Esophagus squamous epithelium (tissue), 4 donors: Measurements from ENCODE around the gene TRAPPC10.

Experiments
- POLR2A ChIP-seq, 4 donors: fragments of 450-650 bp; IDR thresholded peaks; one replicate each; pipeline ENCODE4 v1.6.1; 2017; ENCODE audit warnings: antibody characterized with exemption in 4 of 4, mild to moderate bottlenecking in 4 of 4, moderate library complexity in 3 of 4
- TF ChIP-seq, protein P1 (sequence below), 6 experiments: fragments of 450-650 bp in 4 of 6; fragments of 200-600 bp in 2 of 6; sonication (generic) in 2 of 6; IDR thresholded peaks; one replicate each; pipeline ENCODE4 v1.5.1; 2016 to 2019; ENCODE audit warnings: antibody characterized with exemption in 6 of 6, mild to moderate bottlenecking in 4 of 6, moderate library complexity in 4 of 6

DNA sequence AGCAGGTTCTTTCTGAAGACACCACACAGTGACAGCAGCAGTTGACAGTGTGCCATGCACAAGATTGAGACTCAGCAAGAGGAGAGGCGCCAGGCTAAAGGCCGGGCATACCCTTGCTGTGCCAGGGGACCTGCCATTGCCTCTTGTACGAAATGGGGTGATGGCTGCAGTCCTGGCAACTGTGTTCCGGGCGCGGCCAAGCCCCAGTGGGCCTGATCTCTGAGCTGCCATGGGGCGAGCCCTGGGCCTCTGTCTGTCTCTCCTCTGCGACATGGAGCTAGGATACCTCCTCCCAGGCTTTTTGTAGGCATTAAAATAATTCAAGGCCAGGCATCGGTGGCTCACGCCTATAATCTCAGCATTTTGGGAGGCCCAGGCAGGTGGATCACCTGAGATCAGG, 9.6 kb upstream of the TRAPPC10 start:
- TF ChIP-seq, protein P1, sequence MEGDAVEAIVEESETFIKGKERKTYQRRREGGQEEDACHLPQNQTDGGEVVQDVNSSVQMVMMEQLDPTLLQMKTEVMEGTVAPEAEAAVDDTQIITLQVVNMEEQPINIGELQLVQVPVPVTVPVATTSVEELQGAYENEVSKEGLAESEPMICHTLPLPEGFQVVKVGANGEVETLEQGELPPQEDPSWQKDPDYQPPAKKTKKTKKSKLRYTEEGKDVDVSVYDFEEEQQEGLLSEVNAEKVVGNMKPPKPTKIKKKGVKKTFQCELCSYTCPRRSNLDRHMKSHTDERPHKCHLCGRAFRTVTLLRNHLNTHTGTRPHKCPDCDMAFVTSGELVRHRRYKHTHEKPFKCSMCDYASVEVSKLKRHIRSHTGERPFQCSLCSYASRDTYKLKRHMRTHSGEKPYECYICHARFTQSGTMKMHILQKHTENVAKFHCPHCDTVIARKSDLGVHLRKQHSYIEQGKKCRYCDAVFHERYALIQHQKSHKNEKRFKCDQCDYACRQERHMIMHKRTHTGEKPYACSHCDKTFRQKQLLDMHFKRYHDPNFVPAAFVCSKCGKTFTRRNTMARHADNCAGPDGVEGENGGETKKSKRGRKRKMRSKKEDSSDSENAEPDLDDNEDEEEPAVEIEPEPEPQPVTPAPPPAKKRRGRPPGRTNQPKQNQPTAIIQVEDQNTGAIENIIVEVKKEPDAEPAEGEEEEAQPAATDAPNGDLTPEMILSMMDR (IDR thresholded peaks at IDR 0.05) = no peak
- no peak for TF ChIP-seq POLR2A (IDR thresholded peaks at IDR 0.05)
